NB4 (cell line): Measurements from ENCODE around the gene HOXC5.

Experiments used
- DNase-seq: peaks from one replicate; pipeline ENCODE4 v3.0.0; 2010; ENCODE audit warnings: low read depth
- H3K4me3 ChIP-seq: one replicate; pipeline ENCODE4 v1.5.1; 2011; ENCODE audit warnings: mild to moderate bottlenecking, low read depth, low read length, moderate library complexity
- CTCF ChIP-seq: IDR thresholded peaks from one replicate; pipeline ENCODE4 v1.5.1; 2012; ENCODE audit warnings: low read depth, low read length
- MAX ChIP-seq: IDR thresholded peaks from 2 replicates; pipeline ENCODE4 v1.6.1; 2011; ENCODE audit warnings: low read depth, low read length
- MYC ChIP-seq: IDR thresholded peaks from 2 replicates; pipeline ENCODE4 v1.6.1; 2011; ENCODE audit warnings: low read depth, low read length
- POLR2A ChIP-seq: IDR thresholded peaks from 2 replicates; pipeline ENCODE4 v1.6.1; 2011; ENCODE audit warnings: mild to moderate bottlenecking; ENCODE audit not compliant: insufficient read length; ENCODE audit errors: extremely low read depth

HOXC5 gene

GRCh38 chr12:54032627-54033100 lies at the start of gene HOXC5:
TSS of gene HOXC5 (plus strand) at chr12:54033050. CDS start at chr12:54033123, 73 bp downstream.
- no peak for TF ChIP-seq MAX
- no peak for TF ChIP-seq MYC
- peak; percentile 94 for TF ChIP-seq CTCF
- no peak for TF ChIP-seq POLR2A
- H3K4me3 ChIP-seq, result no peak within 1 kb of the TSS
- DNase-seq, result peak; percentile 81

- H3K4me3 ChIP-seq, result peak overlapping the region; percentile 49
- DNase-seq, result peak; percentile 61
- TF ChIP-seq MAX, result no peak
- TF ChIP-seq CTCF, result no peak
- TF ChIP-seq MYC, result no peak
- no peak for TF ChIP-seq POLR2A
Measured at GRCh38 chr12:53983568-53983949, 49.3 kb upstream of the HOXC5 start.

DNA sequence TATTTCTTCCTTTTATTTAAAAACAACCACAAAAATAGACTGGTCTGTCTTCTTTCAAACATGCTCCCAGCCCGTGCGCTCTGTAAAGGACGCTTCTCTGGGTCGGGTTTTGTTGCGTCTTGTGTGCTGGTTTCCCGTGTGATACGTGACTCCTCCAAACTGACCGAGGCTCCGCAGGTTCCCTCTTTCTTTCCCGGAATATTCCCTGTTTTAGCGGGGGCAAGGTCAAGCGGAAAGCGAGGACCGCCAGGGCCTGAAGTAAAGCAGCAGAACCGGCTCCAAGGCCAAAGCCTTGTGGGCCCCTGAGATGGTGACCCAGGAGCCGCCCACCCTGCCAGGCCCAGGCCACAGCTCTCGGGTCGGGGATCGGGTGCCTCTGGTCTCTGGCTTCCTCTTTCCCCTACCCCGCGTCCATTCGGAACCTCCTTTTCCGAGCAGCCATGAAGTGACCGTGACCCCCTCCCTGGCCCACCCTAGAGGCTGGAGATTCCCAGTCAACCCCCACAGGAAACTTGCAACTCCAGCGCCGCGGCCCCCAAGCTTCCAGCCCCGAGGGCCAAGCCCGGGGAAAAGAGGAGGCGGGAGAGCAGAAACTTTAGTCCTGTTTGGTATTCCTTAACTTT lies 48.8 kb upstream of the HOXC5 start:
- peak overlapping the region; percentile 49 for H3K4me3 ChIP-seq
- DNase-seq, result peak; percentile 55
- TF ChIP-seq POLR2A (no peak), MAX (no peak), CTCF (no peak), MYC (no peak)

- peak; percentile 98 for DNase-seq
- TF ChIP-seq MYC, result no peak
- TF ChIP-seq POLR2A, result no peak
- TF ChIP-seq MAX, result peak; percentile 87
- peak; percentile 69 for TF ChIP-seq CTCF
- peak within 1 kb of the TSS; percentile 75 for H3K4me3 ChIP-seq
Measured at GRCh38 chr12:53984901-53985691, 47.8 kb upstream of the HOXC5 start, which contains the start of gene HOXC10. TSS of gene HOXC10 (plus strand) at chr12:53985146. CDS start at chr12:53985260, 114 bp downstream.

- H3K4me3 ChIP-seq, result peak overlapping the region; percentile 75
Measured at GRCh38 chr12:53985692-53985993, 47.2 kb upstream of the HOXC5 start.

More at GRCh38 chr12:53985692-53985993, 47.2 kb upstream of the HOXC5 start:
- DNase-seq, result no peak
- TF ChIP-seq CTCF (no peak), MYC (no peak), MAX (no peak), POLR2A (no peak)
